GM18867 (cell line): Measurements from ENCODE around the gene GUCA2A.

ENCODE experiments used
- ATAC-seq: cut with Tn5 transposase; IDR thresholded peaks from one replicate; pipeline ENCODE4 v1.9.1; 2021; ENCODE audit warnings: mild to moderate bottlenecking, moderate library complexity; ENCODE audit not compliant: unreplicated experiment

GUCA2A gene

DNA sequence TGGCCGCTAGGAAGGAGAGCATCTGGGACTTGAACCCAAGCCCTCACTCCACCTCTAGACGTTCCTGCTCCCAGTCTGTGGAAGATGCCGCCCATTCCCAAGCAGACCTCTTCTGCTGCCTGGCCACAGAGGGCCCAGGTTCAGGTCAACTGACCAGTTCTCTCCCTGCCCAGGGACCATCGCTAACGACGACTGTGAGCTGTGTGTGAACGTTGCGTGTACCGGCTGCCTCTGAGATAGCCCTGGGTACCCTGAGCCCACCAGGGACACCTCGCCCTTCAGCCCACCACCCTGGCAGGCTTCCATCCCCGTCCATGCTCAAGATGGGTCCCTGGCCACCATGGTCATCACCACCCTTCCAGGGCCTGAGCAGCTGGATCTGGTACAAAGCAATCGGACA lies 9.2 kb downstream of the GUCA2A start:
- no peak for ATAC-seq

DNA sequence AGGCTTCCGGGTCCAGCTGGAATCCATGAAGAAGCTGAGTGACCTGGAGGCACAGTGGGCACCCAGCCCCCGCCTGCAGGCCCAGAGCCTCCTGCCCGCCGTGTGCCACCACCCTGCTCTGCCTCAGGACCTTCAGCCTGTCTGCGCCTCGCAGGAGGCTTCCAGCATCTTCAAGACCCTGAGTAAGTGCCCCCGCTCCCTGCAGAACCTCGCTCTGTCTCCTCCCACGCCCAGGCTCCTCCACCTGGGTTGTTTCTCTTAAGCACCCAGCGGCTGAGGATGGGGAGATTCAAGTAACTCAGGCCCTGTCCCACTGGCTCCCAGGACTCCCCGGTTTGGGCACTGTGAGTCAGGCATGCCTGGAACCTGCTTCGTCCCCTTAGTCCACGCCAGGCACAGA lies 9.9 kb downstream of the GUCA2A start:
- ATAC-seq, result no peak

- ATAC-seq, result no peak
Observed at GRCh38 chr1:42153624-42154023, 10.9 kb downstream of the GUCA2A start.

- ATAC-seq, result no peak
Observed at GRCh38 chr1:42152907-42153600, 11.5 kb downstream of the GUCA2A start, which contains the start of gene GUCA2B. TSS of gene GUCA2B (plus strand) at chr1:42153410. CDS start at chr1:42153451, 41 bp downstream.

- ATAC-seq, result no peak
Observed at GRCh38 chr1:42152119-42152518, 12.4 kb downstream of the GUCA2A start.

- no peak for ATAC-seq
Observed at GRCh38 chr1:42150651-42151050, 13.9 kb downstream of the GUCA2A start.

DNA sequence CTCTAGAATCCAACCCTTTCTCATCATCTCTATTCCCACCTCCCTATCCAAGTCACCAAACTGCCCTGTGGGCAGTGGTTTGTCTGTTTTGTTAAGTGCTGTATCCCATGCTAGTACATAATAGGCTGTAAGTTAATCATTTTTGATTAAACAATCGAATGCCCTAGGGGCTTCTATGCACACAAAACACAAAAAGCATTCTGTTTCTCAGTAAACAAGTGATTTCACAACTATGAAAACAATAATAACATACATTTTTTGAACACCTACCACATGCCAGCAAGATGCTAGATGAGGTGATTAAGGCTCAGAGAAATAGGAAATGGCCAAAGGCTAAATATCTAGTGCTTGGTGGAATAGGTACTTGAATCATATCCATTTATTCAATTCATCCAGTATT lies 16.4 kb downstream of the GUCA2A start:
- no peak for ATAC-seq

GRCh38 chr1:42146626-42147320 lies 17.8 kb downstream of the GUCA2A start:
- ATAC-seq, result no peak

GRCh38 chr1:42145764-42146625 lies 18.6 kb downstream of the GUCA2A start:
- ATAC-seq, result no peak

GRCh38 chr1:42145389-42145716 lies 19.2 kb downstream of the GUCA2A start:
- ATAC-seq, result no peak

DNA sequence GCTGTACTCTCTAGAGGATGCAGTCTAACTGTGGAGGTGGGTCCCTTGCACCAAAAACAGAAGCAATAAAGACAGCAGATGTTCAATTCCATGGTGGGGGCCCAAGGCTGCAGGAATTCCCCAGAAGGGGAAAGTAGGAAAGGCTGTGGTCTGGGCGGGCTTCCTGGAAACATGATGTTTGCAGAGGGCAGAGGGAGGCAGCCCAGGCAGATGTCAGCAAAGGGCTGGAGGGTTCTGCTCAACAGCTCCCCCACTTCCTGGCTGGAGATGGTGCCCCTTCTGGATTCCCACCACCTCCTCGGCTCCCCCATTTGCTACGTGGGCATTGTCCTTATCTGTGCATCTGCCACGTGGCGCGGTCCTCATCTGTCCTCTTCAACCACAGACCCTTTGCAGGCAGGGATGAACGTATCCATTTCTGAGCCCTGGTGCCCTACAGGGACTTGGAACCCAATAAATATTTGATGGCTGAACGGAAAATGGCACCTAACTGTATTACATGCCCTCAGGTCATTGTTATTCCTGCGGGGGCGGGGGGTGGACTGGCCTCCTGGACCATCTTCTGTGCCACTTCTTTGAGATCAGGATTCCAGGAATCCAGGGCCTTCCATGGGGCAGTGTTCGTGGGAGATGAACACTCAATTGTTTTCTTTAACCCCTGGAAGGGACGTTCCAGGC lies 19.7 kb downstream of the GUCA2A start:
- ATAC-seq, result no peak

DNA sequence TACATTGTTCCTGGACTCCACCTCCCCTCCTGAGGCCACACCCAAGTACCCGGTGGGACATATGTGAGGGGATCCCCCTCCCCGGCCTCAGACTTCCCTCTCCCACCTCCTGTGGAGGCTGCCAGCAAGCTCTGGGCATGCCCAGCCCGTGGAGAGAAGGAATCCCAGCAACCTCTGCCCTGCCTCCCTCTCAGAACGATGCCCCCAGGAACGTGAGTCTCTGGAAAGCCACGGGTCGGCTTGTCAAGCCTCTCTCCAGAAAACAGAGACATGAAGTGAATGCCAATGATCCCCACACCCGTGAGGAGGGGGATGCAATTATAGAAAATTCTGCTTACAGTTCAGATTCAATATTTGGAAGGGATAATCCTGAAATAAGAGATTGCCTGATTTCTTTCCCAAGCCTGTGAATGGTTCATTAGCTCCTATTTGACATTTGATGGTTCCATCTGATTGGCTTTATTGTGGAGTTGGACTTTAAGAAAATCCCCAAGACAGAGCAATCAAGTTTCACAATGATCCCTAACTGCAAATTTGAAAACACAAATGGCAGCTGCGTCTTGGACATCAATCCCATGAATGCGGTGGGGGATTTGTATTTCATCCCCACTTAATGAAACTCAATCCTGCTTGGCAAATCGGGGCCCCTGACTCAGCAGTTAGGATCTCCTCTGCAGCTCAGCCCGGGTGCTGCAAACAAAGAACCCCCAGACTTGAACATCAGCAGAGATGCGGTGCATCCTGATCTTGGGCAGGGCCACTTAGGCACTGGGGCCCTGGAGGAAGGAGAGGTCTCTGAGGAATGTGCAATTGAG lies 20.4 kb downstream of the GUCA2A start:
- ATAC-seq, result no peak

GRCh38 chr1:42142894-42143675 lies 21.5 kb downstream of the GUCA2A start:
- ATAC-seq, result no peak

- no peak for ATAC-seq
Observed at GRCh38 chr1:42141978-42142377, 22.6 kb downstream of the GUCA2A start.

GRCh38 chr1:42140191-42140590 lies 24.4 kb downstream of the GUCA2A start:
- no peak for ATAC-seq

DNA sequence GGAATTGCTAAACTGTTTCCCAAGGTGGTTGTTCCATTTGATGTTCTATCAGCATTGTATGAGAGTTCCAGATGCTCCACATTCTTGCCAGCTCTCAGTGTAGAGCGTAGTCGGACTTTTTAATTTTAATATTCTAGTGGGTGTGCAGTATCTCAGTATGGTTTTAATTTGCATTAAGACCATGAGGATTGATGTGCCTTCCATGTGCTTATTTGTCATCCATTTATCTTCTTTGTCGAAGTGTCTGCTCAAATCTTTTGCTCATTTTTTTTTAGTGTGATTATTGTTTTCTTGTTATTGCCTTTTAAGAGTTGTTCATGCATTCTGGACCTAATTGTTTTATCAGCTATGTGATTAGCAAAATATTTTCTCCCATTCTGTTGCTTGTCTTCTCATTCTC lies 25.1 kb downstream of the GUCA2A start:
- ATAC-seq, result no peak

DNA sequence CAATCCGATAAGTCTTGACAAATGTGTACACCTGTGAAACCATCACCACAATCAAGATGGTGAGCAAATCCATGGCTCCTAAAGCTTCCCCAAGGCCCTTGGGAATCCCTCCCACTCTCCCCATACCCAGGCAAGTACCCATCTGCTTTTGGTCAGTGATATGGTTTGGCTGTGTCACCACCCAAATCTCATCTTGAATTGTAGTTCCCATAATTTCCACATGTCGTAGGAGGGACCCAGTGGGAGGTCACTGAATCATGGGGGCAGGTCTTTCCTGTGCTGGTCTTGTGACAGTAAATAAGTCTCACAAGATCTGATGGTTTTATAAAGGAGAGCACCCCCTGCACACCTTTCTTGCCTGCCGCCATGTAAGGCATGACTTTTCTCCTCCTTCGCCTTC lies 26.0 kb downstream of the GUCA2A start:
- no peak for ATAC-seq

DNA sequence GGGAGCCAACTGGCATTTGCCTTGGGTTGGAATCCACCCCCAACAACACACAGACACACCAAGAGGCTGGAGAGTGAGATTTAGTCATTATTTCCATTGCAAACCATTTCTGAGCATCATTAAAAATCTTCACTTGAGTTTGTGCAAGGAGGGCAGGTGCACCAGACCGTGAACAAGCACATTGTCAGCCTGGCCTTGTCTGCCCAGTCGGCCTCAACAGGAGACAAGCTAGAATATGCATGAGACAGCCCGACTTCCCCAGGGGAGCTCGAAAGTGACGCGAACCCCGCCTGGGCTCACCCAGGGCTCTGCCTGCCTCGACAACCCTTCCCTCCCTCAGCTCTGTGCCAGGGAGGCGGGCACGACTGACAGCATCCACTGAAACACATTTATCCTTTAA lies 26.8 kb downstream of the GUCA2A start:
- ATAC-seq, result no peak

- ATAC-seq, result no peak
Observed at GRCh38 chr1:42136466-42136865, 28.1 kb downstream of the GUCA2A start.

DNA sequence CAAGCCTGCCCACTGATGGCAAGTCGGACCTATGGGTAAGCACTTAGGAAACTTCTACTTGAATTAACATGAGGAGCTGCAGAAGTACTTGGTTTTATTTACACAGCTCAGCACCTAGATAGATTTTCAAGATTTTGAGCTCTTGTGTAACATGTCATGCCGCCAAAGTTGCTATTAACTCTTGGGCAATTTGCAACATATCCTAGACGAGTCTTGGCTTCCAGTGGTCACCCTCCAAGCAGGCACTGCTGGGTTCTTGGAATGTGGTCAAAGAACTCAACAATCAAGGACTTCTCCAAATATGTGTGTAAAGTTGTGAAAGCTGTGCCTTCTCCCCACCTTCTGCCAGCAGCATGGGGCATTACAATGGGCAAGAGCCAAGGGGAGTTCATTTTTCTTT lies 29.1 kb downstream of the GUCA2A start:
- no peak for ATAC-seq
